ENCODE results near the gene NBEAL1.

DNA sequence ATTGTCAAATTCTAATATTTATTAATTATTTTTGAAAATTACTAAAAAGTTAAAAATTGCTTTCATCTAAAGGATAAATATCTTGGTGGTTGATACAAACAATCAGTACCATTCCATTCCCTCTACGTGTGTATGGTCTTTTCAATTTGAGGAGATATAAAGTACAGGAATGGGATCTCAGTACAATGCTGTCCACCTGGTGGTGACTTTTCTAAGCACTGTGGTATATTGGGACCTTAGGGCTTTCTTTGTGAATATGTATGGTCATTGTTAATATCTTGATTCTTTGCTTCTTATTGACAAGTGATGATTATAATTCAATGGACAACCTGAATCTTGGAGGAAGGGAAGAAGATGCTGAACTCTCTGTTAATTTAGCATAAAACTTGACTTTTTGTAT, 83.1 kb downstream of the NBEAL1 start:
- no peak for TF ChIP-seq ZNF174 (tag by site-specific recombination; IDR thresholded peaks at IDR 0.05)
- TF ChIP-seq, protein P1, sequence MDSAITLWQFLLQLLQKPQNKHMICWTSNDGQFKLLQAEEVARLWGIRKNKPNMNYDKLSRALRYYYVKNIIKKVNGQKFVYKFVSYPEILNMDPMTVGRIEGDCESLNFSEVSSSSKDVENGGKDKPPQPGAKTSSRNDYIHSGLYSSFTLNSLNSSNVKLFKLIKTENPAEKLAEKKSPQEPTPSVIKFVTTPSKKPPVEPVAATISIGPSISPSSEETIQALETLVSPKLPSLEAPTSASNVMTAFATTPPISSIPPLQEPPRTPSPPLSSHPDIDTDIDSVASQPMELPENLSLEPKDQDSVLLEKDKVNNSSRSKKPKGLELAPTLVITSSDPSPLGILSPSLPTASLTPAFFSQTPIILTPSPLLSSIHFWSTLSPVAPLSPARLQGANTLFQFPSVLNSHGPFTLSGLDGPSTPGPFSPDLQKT (IDR thresholded peaks at IDR 0.05; ENCODE audit: borderline replicate concordance, low read depth, low read length): no peak
